Ishikawa (cell line): ENCODE data around the gene CEP97.

ENCODE experiments used
- CEBPB ChIP-seq: IDR thresholded peaks from 2 replicates; pipeline ENCODE4 v1.6.1; 2012
- CREB1 ChIP-seq: IDR thresholded peaks from 2 replicates; pipeline ENCODE4 v1.6.1; 2012; ENCODE audit warnings: low read depth
- EGR1 ChIP-seq: IDR thresholded peaks from 2 replicates; pipeline ENCODE4 v1.6.1; 2012
- EP300 ChIP-seq: IDR thresholded peaks from 2 replicates; pipeline ENCODE4 v1.6.1; 2012; ENCODE audit warnings: borderline replicate concordance
- FOXM1 ChIP-seq: IDR thresholded peaks from 2 replicates; pipeline ENCODE4 v1.6.1; 2012; ENCODE audit warnings: low read depth, borderline replicate concordance
- NFIC ChIP-seq: IDR thresholded peaks from 2 replicates; pipeline ENCODE4 v1.6.1; 2012
- RAD21 ChIP-seq: IDR thresholded peaks from 2 replicates; pipeline ENCODE4 v1.6.1; 2012; ENCODE audit warnings: low read depth
- TAF1 ChIP-seq: IDR thresholded peaks from 2 replicates; pipeline ENCODE4 v1.6.1; 2012; ENCODE audit warnings: low read depth, mild to moderate bottlenecking
- TCF12 ChIP-seq: IDR thresholded peaks from 2 replicates; pipeline ENCODE4 v1.6.1; 2012; ENCODE audit warnings: low read depth
- TEAD4 ChIP-seq: IDR thresholded peaks from 2 replicates; pipeline ENCODE4 v1.6.1; 2012
- YY1 ChIP-seq: IDR thresholded peaks from 2 replicates; pipeline ENCODE4 v1.6.1; 2012; ENCODE audit warnings: low read depth
- ZBTB7A ChIP-seq: IDR thresholded peaks from 2 replicates; pipeline ENCODE4 v1.6.1; 2012; ENCODE audit warnings: low read depth
- TF ChIP-seq, protein P1 (sequence below): IDR thresholded peaks from 2 replicates; pipeline ENCODE4 v1.6.1; 2012
- TF ChIP-seq, protein P2 (sequence below): IDR thresholded peaks from 2 replicates; pipeline ENCODE4 v1.6.1; 2012; ENCODE audit warnings: low read depth, mild to moderate bottlenecking
- TF ChIP-seq, protein P3 (sequence below): IDR thresholded peaks from 2 replicates; pipeline ENCODE4 v1.6.1; 2012

Gene CEP97, protein sequence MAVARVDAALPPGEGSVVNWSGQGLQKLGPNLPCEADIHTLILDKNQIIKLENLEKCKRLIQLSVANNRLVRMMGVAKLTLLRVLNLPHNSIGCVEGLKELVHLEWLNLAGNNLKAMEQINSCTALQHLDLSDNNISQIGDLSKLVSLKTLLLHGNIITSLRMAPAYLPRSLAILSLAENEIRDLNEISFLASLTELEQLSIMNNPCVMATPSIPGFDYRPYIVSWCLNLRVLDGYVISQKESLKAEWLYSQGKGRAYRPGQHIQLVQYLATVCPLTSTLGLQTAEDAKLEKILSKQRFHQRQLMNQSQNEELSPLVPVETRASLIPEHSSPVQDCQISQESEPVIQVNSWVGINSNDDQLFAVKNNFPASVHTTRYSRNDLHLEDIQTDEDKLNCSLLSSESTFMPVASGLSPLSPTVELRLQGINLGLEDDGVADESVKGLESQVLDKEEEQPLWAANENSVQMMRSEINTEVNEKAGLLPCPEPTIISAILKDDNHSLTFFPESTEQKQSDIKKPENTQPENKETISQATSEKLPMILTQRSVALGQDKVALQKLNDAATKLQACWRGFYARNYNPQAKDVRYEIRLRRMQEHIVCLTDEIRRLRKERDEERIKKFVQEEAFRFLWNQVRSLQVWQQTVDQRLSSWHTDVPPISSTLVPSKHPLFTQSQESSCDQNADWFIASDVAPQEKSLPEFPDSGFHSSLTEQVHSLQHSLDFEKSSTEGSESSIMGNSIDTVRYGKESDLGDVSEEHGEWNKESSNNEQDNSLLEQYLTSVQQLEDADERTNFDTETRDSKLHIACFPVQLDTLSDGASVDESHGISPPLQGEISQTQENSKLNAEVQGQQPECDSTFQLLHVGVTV

DNA sequence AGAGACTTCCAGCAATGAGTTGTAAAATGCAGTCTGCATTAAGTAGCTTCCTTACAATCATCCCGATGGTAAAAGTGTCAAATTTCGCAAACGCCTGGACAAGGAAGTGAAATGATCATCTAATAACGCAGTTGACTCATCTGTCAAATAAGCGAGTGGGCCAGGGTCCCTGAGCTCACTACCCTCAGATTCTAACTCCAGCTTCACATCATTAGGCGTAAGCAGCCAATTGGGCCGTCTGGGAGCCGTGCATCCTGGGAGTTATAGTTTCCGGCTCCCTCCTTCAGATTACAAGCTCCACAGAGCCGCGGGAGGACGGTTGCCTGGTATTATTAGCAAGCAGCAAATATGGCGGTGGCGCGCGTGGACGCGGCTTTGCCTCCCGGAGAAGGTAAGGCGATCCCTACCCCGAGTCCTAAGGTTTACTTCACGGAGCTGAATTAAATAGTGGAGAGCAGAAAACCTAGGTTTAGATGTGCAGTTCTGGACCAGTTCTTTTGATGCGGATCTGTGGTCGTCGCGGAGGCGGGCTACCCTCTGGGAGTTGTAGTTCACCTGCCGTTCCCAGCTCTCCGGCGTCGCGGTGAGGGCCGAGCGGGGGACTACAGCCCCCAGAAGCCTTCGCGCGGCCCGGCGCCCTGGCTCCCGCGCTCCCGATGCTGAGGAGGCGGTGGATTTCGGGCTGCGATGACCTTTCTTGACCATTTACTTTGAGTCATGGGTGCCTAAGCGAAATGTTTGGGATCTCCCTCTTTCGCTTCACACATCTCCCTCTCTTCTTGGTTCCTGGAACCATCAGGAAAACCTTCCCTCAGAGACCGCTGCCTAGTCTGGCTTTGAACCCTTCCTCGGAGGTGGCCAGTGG, at the start of gene CEP97:
TSS of gene CEP97 (plus strand) at position 286 of the 865 bp plus-strand sequence. CDS start at position 349, 63 bp downstream.
- no peak for TF ChIP-seq CEBPB
- TF ChIP-seq, protein P1, sequence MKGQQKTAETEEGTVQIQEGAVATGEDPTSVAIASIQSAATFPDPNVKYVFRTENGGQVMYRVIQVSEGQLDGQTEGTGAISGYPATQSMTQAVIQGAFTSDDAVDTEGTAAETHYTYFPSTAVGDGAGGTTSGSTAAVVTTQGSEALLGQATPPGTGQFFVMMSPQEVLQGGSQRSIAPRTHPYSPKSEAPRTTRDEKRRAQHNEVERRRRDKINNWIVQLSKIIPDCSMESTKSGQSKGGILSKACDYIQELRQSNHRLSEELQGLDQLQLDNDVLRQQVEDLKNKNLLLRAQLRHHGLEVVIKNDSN: 0 out of 2 replicates have a peak, but pooled peaks have one; percentile 16
- peak; percentile 90 for TF ChIP-seq YY1
- TF ChIP-seq TAF1: peak; percentile 68
- TF ChIP-seq RAD21: no peak
- no peak for TF ChIP-seq NFIC
- TF ChIP-seq, protein P2, sequence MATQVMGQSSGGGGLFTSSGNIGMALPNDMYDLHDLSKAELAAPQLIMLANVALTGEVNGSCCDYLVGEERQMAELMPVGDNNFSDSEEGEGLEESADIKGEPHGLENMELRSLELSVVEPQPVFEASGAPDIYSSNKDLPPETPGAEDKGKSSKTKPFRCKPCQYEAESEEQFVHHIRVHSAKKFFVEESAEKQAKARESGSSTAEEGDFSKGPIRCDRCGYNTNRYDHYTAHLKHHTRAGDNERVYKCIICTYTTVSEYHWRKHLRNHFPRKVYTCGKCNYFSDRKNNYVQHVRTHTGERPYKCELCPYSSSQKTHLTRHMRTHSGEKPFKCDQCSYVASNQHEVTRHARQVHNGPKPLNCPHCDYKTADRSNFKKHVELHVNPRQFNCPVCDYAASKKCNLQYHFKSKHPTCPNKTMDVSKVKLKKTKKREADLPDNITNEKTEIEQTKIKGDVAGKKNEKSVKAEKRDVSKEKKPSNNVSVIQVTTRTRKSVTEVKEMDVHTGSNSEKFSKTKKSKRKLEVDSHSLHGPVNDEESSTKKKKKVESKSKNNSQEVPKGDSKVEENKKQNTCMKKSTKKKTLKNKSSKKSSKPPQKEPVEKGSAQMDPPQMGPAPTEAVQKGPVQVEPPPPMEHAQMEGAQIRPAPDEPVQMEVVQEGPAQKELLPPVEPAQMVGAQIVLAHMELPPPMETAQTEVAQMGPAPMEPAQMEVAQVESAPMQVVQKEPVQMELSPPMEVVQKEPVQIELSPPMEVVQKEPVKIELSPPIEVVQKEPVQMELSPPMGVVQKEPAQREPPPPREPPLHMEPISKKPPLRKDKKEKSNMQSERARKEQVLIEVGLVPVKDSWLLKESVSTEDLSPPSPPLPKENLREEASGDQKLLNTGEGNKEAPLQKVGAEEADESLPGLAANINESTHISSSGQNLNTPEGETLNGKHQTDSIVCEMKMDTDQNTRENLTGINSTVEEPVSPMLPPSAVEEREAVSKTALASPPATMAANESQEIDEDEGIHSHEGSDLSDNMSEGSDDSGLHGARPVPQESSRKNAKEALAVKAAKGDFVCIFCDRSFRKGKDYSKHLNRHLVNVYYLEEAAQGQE: no peak
- TF ChIP-seq CREB1: peak; percentile 12; the same call in 1 of the 2 replicates
- TF ChIP-seq, protein P3, sequence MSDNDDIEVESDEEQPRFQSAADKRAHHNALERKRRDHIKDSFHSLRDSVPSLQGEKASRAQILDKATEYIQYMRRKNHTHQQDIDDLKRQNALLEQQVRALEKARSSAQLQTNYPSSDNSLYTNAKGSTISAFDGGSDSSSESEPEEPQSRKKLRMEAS: no peak; the same call in 1 of the 2 replicates
- TF ChIP-seq EP300: 0 out of 2 replicates have a peak, but pooled peaks have one; percentile 23
- peak; percentile 97 for TF ChIP-seq ZBTB7A
- no peak for TF ChIP-seq TEAD4
- no peak for TF ChIP-seq EGR1
- TF ChIP-seq TCF12: peak; percentile 57; the same call in 1 of the 2 replicates
- TF ChIP-seq FOXM1: no peak

DNA sequence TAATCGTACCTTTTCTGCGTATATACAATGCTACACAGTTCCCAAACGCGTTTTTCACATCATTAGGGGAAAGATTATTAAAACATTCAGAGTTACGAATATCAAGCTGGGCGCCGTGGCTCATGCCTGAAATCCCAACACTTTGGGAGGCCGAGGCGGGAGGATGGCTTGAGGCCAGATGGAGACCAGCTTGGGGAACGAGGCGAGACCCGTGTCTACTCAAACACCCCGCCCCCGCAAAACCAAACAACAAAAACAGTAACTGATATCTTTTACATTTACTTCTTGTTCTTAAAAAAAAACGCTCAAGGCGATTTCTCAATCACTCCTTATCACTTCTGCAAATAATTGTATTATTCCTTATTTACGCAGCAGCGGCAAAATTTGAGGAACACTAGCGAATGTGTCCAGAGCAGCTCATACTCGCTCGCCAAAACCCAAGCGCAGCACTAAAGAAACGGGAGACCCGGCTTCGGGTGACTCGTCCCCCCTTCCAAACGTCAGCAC, 48.7 kb upstream of the CEP97 start:
- TF ChIP-seq, protein P3: no peak
- TF ChIP-seq CREB1: no peak
- 0 out of 2 replicates have a peak, but pooled peaks have one; percentile 12 for TF ChIP-seq TCF12
- TF ChIP-seq EGR1: peak; percentile 49; the same call in 1 of the 2 replicates

DNA sequence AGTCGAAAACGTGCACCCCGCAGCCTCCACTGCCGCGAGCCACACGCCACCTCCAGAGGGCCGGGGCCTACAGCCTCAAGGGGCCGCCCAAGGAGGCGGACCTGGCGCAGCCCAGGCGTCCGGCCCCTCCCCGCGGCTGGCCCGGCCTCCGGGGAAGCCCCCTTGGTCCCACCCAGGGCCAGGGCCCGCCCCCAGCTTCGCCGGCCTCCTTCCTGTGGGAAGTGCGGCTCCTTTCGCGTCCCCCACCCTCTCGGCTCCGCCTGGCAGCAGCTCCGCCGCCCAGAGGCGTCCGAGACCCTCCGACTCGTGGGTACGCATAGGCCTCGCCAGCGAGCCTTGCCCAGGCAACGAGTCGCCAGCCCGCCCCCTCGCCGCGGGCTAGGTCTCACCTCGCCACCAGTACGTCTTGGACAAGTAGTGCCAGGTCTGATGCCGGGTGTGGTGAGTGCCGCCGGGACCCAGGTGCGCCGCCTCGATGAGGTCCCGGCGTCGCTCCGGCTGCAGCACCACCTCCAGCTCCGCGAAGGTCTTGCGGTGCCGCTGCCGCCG, 48.1 kb upstream of the CEP97 start:
- TF ChIP-seq, protein P1: no peak
- TF ChIP-seq RAD21: no peak
- no peak for TF ChIP-seq EGR1
- TF ChIP-seq, protein P3: peak; percentile 68
- TF ChIP-seq ZBTB7A: peak; percentile 75; the same call in 1 of the 2 replicates
- no peak for TF ChIP-seq NFIC
- TF ChIP-seq TCF12: no peak
- TF ChIP-seq YY1: peak; percentile 73
- TF ChIP-seq FOXM1: no peak
- peak; percentile 46; the same call in 1 of the 2 replicates for TF ChIP-seq CREB1
- TF ChIP-seq CEBPB: no peak
- peak; percentile 16; the same call in 1 of the 2 replicates for TF ChIP-seq TEAD4
- no peak for TF ChIP-seq EP300
- TF ChIP-seq TAF1: 0 out of 2 replicates have a peak, but pooled peaks have one; percentile 24
- TF ChIP-seq, protein P2: no peak
